ENCODE measurements around the gene DOLPP1.
"Not testable (repeated sequence)": the region's sequence is repeated elsewhere in the genome, so short reads cannot be mapped to it uniquely, and the experiment has no call there.

DOLPP1 gene

GRCh38 chr9:129113645-129114304 is 32.9 kb downstream of the DOLPP1 start:
- DNase-seq: no peak

DNA sequence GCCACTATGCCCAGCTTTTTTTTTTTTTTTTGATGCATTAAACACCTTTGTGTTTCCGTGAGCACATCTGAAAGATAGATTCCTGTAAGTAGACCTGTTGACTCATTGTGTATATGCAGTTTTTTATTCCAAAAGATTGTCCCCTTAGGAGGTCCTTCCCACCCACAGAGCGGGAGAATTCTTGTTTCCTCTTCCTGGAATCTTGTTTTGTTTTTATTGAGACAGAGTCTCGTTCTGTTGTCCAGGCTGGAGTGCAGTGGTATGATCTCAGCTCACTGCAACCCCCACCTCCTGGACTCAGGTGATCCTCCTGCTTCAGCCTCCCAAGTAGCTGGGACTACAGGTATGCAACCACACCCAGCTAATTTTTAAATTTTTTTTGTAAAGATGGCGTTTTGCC is 37.9 kb downstream of the DOLPP1 start:
- no peak for DNase-seq

- DNase-seq: no peak
Measured at GRCh38 chr9:129121483-129121882, 40.6 kb downstream of the DOLPP1 start.

GRCh38 chr9:129122133-129122532 is 41.2 kb downstream of the DOLPP1 start:
- no peak for DNase-seq

- not testable (repeated sequence) for DNase-seq
Measured at GRCh38 chr9:129122976-129123375, 42.1 kb downstream of the DOLPP1 start.

DNA sequence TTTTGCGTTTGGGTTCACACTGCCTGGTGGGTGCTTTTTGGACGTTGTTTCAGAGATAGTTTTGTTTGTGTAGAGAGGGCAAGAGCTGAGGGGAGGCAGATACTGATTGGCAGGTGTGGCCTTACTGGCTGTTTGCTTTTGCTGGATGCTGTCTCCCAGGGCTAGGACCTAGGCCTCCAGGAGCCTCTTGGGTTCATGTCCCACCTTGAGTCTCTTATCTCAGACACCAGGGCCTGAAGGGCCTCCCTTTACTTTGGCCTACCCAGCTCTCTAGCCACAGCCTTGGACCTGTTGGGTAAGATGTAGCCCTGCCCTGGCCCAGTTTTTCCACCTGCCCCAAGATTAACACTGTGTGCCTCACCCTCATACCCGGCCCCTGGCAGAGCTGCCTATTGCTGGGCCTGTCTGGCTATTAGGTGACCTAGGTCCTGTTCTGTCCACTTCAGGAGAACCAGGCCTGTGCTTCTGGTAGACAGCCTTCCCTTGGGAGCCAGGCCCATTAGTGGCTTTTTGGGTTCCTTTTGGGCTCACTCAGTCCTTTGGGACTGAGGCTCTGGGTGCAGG is 43.7 kb downstream of the DOLPP1 start:
- DNase-seq: no peak

DNA sequence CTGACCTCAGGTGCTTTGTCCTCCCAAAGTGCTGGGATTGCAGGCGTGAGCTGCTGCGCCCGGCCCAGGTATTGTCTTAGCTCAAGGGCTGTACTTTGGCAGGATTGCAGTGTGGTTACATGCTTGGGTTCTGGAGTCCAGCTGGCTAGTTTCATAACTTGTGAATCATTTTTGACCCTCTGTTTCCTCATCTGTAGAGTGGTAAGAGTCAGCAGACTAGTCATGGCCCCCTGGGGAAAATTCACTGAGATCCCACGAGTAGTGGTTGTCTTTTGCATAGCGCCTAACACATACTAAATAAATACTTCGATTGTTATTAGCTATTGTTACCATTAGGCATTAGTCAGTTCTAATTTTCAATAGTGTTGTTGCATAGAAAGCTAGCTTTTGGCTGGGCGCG is 44.6 kb downstream of the DOLPP1 start:
- no peak for DNase-seq

DNA sequence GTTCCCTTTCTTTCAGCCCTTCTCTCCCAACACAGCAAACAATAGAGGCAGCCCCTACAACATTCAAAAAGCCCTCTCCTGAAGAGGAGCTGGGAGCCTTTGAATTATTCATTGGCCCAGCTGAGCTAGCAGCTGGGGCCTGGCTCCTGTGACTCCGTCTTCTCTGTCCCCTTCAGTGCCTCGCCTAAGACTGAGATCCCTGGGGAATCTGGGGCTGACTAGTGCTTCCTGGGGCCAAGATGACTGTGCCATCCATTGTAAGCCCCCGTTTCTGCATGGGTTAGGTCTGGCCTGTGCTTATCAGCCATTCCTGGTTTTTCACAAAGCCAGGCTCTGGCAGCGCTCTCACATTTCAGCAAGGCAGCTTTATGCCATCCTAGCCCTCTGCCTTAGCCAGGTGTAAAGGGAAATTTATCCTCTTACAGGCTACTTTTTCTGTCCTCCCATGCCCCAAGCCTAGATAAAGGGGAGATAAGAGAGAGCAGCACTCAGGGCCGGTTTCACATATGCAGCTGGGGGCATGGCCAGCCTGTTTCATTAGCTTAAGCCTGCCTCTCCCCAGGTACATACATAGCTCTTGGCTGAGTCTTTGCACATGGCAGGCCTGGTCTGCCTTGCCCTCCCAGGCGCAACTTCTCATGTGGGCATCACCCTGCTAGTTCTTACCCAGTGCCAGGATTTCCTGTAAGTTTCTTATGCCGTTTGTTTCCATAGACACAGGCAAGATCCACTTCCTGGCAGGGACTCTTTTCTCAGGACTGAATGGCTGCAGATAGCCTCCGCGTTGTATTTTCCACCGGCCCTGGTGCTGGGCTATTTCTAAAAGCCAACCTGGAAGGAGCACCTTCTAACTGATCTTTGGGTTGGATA is 46.1 kb downstream of the DOLPP1 start:
- DNase-seq: no peak

- DNase-seq: no peak
Measured at GRCh38 chr9:129128689-129129088, 47.8 kb downstream of the DOLPP1 start.

- not testable (repeated sequence) for DNase-seq
Measured at GRCh38 chr9:129130271-129130670, 49.4 kb downstream of the DOLPP1 start.

GRCh38 chr9:129130791-129131190 is 49.9 kb downstream of the DOLPP1 start:
- DNase-seq: no peak

GRCh38 chr9:129131300-129132145 is 50.6 kb downstream of the DOLPP1 start:
- DNase-seq: peak; percentile 85

DNA sequence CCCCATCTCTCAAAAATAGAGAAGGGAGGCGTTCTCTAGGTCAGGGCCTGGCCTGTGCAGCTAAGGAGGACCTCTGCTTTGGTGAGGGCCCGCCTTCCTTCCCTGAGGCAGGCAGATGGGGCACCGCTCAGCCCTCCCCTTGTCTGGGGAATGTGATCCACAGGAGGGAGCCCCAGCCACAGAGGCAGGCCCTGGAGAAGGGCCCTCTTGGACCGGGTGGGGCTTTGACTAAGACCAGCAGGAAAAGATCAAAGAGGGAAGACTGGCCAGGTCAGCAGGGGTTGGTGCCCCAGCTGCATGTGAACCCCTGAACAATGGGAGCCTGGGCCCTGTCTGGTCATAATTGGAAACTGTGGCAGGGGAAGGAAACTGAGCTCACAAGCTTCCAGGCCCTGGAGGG is 52.2 kb downstream of the DOLPP1 start:
- no peak for DNase-seq

DNA sequence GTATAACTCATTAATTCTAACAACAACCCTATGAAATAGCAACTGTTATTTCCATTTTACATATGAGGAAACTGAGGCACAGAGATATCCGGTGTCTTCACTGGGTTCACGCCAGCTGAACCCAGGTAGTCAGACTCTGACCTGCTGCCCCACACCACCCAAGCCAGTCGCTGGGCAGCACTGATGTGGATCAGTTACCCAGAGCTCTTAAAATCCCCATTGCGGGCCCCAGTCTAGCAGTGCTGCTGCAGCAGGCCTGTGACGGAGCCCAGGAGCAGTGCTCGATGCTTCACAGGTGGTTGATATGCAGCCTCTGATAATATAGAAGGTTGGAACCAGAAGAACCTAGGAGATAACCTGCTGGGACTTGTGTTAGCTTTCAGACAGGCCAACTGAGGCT is 54.6 kb downstream of the DOLPP1 start:
- no peak for DNase-seq

DNA sequence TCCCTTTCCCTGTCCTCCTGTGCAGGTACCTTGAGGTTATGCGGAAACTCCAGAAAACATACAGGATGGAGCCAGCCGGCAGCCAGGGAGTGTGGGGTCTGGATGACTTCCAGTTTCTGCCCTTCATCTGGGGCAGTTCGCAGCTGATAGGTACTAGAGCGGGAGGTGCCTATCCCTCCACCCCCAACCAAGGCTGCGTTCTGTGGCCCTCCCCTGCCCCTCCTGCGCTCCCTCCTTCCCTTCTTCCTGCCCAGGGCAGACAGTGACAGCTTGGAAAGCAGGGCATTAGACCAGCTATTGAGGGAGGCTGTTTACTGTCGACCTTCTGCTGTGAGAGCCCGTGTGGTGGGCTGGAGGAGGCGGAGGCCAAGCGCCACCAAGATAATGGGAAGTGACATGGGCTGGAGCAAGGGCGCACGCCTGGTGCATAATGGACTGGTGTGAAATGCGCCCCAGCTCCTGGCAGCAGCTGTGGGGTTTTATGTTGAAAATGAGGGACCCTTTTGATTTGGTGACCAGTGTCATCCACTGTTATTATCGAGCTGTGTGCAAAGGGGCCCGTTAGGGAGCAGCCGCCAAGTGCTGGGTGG is 55.6 kb downstream of the DOLPP1 start:
- DNase-seq: no peak

- DNase-seq: no peak
Measured at GRCh38 chr9:129137292-129138143, 56.6 kb downstream of the DOLPP1 start.

DNA sequence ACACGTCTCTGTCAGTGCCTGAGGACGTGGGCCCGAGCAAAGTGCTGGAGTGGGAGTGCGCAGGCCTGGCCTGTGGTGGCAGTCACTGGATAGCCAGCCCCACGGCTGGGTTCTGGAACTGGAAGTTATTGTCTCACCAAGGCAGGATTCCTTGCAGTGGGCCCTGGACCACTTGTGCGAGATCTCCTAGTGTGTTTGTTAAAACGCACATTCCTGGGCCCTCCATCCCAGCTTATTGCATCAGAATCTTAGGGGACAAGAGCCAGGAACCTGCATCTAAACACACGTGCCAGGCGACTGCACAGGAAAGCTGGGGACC is 57.2 kb downstream of the DOLPP1 start:
- DNase-seq: no peak

DNA sequence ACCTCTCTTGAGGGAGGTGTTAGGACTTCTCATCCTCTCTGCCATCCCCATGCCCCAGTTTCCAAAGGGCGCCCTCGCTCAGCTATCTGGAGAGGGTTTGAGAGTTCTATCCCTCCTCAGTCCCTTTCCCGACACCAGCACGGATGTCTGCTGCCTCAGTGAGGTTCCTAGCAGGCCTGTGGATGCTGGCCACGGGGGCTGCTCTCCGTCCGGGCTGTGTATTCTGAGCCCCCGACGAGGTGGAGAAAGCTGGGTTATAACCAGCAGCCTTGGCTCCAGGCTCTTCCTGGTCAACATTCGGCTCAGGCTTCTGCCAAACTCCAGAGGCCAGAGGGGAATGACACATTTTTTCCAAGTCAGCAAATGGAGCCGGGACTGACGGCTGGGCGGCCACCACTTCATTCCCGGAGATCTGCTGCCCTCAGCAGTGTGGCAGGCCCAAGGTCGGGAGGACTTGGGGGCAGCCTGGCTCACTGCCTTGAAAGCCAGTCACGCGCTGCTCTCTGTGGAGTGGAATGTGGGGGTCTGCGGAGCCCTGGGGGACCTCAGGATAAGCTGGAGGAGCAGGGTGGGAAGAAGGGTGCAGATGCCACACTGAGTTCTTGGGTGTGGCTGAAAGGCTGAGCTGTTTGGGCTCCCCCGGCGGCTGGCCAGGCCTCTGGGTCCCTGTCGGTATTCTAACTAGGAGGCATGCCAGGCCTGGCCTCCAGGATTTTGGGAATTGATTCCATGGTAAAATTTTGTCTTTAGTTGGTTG is 57.7 kb downstream of the DOLPP1 start:
- no peak for DNase-seq

DNA sequence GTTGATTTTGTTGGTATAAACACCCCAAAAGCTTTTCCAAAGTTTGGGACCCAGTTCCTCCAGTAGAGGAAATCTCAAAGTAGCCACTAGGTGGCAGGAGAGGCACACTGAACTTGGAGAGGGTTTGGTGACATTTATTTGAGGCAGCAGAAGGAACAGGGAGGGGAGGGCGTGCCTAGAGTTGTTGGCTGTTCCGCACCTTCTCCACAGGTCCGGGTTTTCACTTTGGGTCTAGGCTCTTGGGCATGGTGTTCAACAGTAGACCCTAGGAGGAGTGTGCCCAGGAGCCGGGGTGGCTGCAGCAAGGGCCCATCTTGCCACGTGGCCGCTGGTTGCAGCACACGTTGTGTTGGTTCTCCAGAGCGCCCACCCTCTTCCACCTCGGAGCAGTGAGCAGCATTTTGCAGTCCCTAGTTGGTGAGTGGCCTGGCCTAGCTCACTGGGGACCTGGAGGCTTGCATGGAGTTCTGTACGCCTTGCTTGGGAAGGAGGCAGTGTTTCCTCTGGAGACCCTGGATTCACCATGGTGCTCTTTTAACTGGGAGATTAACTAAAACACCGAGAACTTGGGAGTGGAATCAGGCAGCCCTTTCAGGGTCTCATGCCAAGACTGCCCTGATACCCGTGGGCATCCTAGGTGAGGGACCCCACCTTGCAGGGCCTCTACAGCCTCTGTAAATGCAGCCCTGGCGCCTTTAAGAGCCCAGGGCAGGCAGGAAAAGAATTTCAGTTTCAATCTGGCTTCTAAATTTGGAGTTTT is 58.5 kb downstream of the DOLPP1 start:
- DNase-seq: peak; percentile 58

DNA sequence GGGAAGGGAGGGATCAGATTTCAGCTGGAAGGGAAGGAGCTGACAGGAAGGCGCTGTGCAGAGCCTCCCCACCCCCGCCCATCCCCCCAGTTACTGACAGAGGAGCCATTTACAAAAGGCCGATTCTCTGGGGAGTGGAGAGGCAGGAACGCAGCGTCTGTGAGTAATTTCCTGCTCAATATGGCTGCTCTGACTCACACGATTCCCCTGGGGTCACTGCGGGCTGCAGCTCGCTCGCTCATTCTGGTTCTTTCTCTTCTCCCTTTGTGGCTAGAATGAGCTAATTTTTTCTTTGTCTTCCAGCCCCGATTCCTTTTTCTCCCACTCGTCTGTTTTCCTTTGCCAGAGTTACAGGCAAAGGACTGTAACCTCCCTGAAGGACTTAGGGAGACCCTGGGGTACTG is 59.1 kb downstream of the DOLPP1 start:
- peak; percentile 71 for DNase-seq
